Astrocyte of the spinal cord (primary cell): ENCODE data around the gene ACBD5.

ENCODE experiments used
- DNase-seq: peaks from one replicate; pipeline ENCODE4 v3.0.0; 2011; ENCODE audit warnings: low read depth, low spot score
- H3K4me3 ChIP-seq: 2 replicates; pipeline ENCODE4 v1.5.1; 2011; ENCODE audit warnings: low read depth, mild to moderate bottlenecking, low read length, moderate library complexity
- CTCF ChIP-seq: IDR thresholded peaks from 2 replicates; pipeline ENCODE4 v1.5.1; 2012; ENCODE audit warnings: low read depth, mild to moderate bottlenecking, low read length, inconsistent platforms
- in situ Hi-C: cut with HindIII; loops from 2 replicates; pipeline ENCODE4 v1.10.0; 2017; ENCODE audit warnings: low sequenced_read_pairs

The ACBD5 gene

GRCh38 chr10:27256299-27257189 lies 15.9 kb upstream of the ACBD5 start:
- DNase-seq = no peak
- in situ Hi-C loops = no loop called here
- H3K4me3 ChIP-seq = no peak overlapping the region
- TF ChIP-seq CTCF = no peak

- DNase-seq = no peak
- H3K4me3 ChIP-seq = no peak overlapping the region
- TF ChIP-seq CTCF = no peak
- in situ Hi-C loops = no loop called here
These were observed 13.0 kb upstream of the ACBD5 start for GRCh38 chr10:27253576-27253975.

- peak overlapping the region; percentile 44 for H3K4me3 ChIP-seq
- TF ChIP-seq CTCF = peak; percentile 37
- in situ Hi-C loops = no loop called here
- peak; percentile 29 for DNase-seq
These were observed 11.8 kb upstream of the ACBD5 start for GRCh38 chr10:27252267-27253000.

GRCh38 chr10:27251554-27251953 lies 11.0 kb upstream of the ACBD5 start:
- in situ Hi-C loops = no loop called here
- TF ChIP-seq CTCF = no peak

GRCh38 chr10:27248215-27248614 lies 7.6 kb upstream of the ACBD5 start:
- no peak for TF ChIP-seq CTCF
- no peak for DNase-seq
- H3K4me3 ChIP-seq = no peak overlapping the region
- in situ Hi-C loops = no loop called here

More at GRCh38 chr10:27251554-27251953, 11.0 kb upstream of the ACBD5 start:
- DNase-seq = no peak
- no peak overlapping the region for H3K4me3 ChIP-seq

- DNase-seq = no peak
- no peak for TF ChIP-seq CTCF
- no peak overlapping the region for H3K4me3 ChIP-seq
- in situ Hi-C loops = no loop called here
These were observed 6.8 kb upstream of the ACBD5 start for GRCh38 chr10:27247441-27247840.
